GM19240 (cell line): Measurements from ENCODE around the gene TEX22.
"Not testable (repeated sequence)": the region's sequence is repeated elsewhere in the genome, so short reads cannot be mapped to it uniquely, and the experiment has no call there.

Experiments
- DNase-seq: peaks from one replicate; pipeline ENCODE4 v3.0.0; 2011; ENCODE audit warnings: low spot score; ENCODE audit not compliant: insufficient read length

TEX22 gene

DNA sequence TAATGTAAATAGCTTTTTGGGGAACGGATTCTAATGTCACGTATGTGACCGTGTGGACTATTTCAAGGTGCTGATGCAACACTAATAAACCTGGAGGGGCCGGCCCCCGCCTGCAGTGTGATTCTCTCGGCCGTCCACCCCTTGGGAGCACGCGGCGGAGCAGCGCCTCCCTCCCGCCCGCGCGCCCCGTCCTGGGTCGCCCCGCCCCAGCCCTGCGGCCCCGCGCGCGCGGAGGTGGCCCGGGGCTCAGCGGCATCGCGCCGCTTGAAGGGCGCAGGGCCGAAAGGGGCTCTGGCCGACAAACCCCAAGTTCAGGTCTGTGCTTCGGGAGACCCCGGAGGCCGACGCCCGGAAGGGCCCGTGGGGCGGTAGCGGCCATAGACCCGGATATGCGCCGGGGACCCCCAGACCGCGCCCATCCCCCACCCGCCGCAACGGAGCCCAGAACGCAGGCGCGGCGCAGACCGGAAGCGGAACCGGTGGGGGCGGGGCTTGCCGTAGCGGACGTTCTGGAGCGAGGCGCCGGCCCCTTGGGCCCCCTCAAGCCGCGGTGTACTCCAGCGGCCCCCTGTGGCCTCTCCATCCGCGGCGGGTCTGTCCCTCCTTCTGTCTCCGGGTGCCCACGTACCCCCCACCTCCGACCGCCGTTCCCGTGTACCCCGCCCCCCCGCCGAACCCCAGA lies at the start of gene TEX22:
Gene TEX22 (plus strand): TSS at position 495 of the 682 bp plus-strand sequence. CDS start 803 bp downstream, outside the sequence.
- peak; percentile 92 for DNase-seq

DNA sequence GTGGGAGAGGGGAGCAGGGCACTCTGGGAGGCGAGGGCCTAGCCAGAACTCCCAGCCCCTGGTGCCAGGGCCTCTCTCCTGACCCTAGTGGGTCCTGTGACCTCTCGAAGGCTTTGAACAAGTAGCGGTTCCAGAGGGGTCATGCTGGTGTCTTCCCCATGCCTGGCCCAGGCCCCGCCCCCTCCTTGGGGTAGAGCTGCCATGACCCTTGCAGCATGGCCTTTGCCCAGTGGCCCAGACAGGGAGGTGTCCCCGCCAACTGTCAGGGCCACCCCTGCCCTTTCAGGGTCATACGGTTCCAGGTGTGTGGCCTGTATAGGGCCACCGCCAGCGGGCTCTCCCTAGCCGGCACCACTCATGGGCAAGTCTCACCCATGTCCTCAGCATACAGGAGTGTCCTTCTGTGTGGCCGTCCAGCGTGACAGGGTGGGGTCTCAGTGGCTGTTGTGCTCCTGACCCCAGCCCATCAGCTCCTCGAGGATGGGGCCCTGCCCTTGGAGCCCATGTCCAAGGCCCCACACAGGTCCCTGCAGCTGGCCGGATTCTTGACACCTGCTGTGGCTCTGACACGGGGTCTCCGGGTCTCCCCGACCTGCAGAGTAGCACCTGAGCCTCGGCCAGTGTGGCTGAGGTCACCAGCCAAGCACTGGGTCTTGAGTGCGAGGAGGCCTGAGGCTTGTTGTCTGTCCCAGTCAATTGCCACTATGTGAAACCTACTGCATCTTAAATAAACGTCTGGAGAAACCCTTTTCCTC lies 49.2 kb upstream of the TEX22 start:
- DNase-seq, result no peak

GRCh38 chr14:105349992-105350391 lies 48.3 kb upstream of the TEX22 start:
- no peak for DNase-seq

GRCh38 chr14:105350450-105351244 lies 47.7 kb upstream of the TEX22 start:
- DNase-seq, result no peak

DNA sequence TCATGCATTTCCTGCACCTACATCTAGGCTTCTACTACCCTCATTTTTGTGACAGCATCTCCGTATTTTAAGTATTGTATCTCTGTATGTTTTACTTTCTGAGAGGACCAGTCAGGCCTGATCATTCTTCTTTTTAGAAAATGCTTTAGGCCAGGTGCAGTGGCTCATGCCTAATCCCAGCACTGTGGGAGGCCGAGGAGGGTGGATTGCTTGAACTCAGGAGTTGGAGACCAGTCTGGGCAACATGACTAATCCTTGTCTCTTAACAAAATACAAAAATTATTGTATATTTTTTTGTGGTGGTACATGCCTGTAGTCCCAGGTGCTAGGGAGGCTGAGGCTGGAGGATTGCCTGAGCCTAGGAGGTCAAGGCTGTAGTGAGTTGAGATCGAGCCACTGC lies 46.9 kb upstream of the TEX22 start:
- no peak for DNase-seq

- peak; percentile 98 for DNase-seq
These were observed 46.2 kb upstream of the TEX22 start for GRCh38 chr14:105351920-105352851.

GRCh38 chr14:105353136-105353535 lies 45.2 kb upstream of the TEX22 start:
- DNase-seq, result no peak

DNA sequence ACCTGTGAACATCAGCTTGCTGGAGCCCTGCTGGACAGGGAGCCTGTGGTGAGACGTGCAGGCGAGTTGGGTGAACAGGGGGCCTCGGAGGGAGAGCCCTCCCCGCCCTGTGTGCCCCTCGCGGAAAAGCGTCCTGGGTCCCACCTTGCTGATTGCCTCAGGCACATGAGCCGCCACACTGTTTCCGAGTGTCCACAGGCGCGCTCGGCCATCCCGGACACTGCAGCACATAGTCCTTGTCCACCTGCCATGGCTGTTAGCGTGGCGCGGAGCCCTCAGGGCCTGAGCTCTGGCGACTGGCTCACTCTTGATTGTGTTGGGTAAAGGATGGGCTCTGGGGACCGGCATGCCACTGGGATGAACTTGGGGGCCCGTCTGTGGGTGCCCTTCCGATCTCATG lies 43.8 kb upstream of the TEX22 start:
- no peak for DNase-seq

DNA sequence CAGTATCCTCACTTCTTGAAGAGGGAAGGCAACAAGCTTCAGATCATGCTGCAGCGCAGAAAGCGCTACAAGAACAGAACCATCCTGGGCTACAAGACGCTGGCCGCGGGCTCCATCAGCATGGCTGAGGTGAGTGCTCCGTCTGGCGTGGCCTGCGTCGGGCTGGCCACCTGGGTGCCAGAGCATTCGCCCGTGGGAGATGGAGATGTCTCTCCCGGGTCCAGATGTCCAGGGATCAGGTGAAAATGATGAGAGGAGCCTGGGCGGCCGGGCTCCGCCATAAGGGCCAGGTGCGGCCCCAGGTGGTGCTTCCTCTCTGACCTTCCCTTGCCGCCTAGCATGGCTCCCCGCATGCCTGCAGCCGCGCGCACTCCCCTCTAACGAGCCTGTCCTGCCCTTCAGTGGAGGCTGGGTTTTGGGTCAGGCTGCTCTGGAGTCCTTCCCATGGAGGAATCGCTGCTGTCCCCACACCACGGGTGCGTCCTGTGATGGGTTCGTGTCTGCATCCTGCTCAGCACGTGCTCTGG lies 43.2 kb upstream of the TEX22 start:
- DNase-seq, result no peak

GRCh38 chr14:105355850-105356604 lies 42.3 kb upstream of the TEX22 start:
- no peak for DNase-seq

DNA sequence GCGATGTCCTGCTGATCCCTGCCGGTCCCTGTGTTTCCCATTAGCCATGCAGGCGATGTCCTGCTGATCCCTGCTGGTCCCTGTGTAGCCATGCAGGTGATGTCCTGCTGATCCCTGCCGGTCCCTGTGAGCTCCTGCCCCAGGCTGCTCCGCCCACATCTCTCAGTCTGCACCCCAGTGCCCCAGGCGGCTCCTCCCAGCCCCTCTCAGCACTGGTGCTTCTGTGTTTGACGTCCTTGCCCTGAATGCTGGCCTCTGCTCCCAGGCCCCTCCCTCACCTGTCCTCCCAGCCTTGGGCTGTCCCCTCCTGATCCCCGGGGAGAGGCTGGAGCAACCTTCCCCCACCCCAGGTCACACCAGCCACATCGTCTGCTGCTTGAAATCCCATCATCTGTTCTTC lies 41.4 kb upstream of the TEX22 start:
- DNase-seq, result no peak

DNA sequence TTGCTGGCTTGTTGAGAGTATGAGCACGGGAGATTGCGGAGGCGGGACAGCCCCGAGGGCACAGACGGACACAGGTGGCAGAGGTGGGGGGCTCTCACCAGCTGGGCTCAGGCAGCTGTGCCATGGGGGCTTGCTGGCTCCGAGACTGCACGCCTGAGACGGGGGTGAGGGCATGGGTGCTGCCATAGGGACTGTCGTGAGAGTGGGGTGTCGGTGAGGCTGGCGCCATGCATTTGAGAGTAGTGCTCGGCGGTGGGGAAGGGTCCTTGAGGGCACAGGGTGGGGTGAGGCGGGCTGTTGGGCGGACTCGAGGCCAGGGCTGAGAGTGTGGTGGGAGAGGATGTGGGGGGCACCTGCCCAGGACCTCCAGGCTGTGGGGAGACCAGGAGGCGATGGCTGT lies 40.7 kb upstream of the TEX22 start:
- DNase-seq, result no peak

DNA sequence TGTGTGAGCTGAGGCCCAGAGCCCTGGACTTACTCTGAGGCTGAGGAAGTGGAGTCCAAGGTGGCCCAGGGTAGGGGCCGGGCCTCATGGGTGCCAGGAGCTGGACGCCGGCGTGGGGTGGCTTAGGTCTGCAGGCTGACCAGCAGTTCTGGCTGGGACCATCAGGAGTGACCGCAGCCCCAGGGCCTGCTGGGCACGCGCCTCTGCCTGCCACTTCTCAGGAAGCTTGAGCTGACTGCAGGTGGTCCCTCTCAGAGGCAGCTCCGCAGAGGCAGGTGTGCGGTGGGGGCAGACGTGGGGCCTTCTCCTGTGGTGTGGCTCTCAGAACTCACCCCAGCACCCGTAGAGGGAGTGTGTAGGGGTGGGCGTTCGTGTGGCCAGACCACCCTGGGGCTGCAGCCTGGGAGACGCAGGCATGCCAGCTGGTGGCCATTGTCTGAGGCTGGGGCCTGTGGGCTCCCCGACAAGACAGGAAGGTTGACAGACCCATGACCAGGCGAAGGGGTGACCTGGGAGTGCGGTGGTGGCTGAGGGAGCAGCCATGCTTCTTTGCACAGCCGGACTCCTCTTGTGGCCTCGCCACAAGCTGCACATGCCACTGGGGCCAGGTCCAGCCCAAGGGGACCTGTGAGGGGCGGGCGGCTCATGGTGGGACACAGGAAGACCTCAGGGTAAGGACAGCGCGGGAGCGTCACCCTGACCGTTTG lies 40.0 kb upstream of the TEX22 start:
- DNase-seq, result no peak

DNA sequence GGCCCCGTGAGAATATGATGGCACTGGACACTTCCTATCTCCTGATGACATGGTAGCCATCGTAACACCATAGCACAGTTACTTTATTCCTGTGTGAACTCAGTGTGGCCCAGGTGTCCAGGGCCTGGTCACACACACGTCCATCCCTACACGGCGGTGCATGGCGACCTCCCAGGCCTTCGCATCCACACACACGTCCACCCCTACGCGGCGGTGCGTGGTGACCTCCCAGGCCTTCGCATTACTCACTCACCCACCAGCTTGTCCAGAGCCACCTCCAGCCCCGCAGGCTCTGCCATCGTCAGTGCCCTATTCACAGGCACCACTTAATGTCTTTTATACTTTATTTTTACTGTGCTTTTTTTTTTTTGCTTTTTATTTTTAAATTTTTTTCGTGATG lies 39.4 kb upstream of the TEX22 start:
- DNase-seq, result no peak

DNA sequence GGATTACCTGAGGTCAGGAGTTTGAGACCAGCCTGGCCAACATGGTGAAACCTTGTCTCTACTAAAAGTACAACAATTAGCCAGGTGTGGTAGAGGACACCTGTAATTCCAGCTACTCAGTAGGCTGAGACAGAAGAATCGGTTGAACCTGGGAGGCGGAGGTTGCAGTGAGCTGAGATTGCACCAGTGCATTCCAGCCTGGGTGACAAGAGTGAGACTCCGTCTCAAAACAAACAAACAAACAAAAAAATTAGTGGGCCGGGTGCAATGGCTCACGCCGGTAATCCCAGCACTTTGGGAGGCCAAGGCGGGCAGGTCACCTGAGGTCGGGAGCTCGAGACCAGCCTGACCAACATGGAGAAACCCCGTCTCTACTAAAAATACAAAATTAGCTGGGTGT lies 36.9 kb upstream of the TEX22 start:
- not testable (repeated sequence) for DNase-seq

DNA sequence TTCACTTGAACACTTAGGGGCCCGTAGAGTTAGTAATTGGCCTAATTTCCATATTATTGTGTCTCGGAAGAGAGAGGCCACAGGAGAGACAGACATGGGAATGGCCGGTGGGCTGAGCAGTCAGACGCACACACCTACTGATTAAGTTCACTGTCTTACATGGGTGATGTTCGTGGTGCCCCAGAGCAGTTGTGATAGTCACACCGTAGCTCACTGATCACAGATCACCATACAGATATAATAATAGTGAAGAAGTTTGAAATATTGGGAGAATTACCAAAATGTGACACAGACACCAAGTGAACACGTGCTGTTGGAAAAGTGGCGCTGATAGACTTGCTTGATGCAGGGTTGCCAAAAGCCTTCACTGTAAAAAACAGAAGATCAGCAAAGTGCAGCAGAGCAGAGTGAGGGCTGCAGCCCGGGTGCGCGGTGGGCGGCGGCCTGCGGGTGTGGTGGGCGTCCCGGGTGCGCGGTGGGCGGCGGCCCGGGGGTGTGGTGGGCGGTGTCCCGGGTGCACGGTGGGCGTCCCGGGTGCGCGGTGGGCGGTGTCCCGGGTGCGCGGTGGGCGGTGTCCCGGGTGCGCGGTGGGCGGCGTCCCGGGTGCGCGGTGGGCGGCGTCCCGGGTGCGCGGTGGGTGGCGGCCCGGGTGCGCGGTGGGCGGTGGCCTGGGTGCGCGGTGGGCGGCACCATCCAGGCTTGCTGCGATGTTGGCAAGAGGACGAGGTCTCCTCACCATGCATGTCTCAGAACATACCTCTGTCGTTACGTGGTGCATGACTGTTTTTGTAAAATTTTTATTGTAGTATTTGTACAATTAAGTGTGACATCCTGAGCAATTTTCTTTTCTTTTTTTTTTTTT lies 34.3 kb upstream of the TEX22 start:
- DNase-seq, result no peak

DNA sequence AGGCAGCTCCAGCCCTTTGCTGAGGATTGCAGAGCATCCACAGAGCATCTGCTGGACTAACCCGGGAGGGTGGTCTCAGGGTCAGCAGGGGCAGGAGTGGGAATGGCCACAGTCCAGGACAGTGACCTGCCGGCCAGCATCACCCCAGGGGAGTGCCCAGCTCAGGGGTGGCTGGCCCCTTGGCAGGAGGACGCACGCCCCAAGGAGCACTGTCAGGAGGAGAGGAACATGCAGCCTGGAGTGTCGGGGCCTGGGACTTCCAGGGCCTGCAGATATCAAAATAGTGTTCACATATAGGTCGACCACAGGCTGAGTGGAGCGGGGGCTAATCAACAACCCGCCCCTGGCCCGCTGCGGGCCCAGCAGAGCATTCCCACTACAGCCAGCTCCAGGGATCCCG lies 33.2 kb upstream of the TEX22 start:
- DNase-seq, result no peak

- no peak for DNase-seq
These were observed 32.7 kb upstream of the TEX22 start for GRCh38 chr14:105365681-105366080.
